GM23338 (cell line): ENCODE measurements around the gene EDA.

ENCODE experiments used
- CREB1 ChIP-seq: fragments of 250-450 bp; sonication (Bioruptor Pico); IDR thresholded peaks from 2 replicates; pipeline ENCODE4 v1.5.0; 2020; ENCODE audit warnings: low read depth, mild to moderate bottlenecking, moderate library complexity
- CTCF ChIP-seq, 2 experiments: fragments of 200-600 bp in 1 of 2; sonication (generic) in 1 of 2; conservative IDR thresholded peaks; 2 replicates each; pipeline versions ENCODE4 v1.5.1 to v1.6.1; 2016 to 2017; ENCODE audit warnings: antibody characterized with exemption in 2 of 2, low read depth in 2 of 2, mild to moderate bottlenecking in 2 of 2, moderate library complexity in 1 of 2
- ETS1 ChIP-seq: IDR thresholded peaks from 2 replicates; pipeline ENCODE4 v1.6.1; 2016; ENCODE audit warnings: antibody characterized with exemption
- EZH2 ChIP-seq: fragments of 200-600 bp; sonication (generic); IDR thresholded peaks from one replicate; pipeline ENCODE4 v1.8.0; 2017; ENCODE audit warnings: antibody characterized with exemption, mild to moderate bottlenecking, low read depth; ENCODE audit not compliant: unreplicated experiment
- EZH2phosphoT487 ChIP-seq: fragments of 200-600 bp; sonication (generic); IDR thresholded peaks from one replicate; pipeline ENCODE4 v1.8.1; 2018; ENCODE audit warnings: antibody characterized with exemption; ENCODE audit not compliant: unreplicated experiment
- JUNB ChIP-seq: IDR thresholded peaks from one replicate; pipeline ENCODE4 v1.6.1; 2016; ENCODE audit warnings: antibody characterized with exemption; ENCODE audit not compliant: unreplicated experiment
- NANOG ChIP-seq: IDR thresholded peaks from 2 replicates; pipeline ENCODE4 v1.6.1; 2016; ENCODE audit warnings: antibody characterized with exemption, borderline replicate concordance
- POLR2AphosphoS5 ChIP-seq: IDR thresholded peaks from 2 replicates; pipeline ENCODE4 v1.6.1; 2016; ENCODE audit warnings: antibody characterized with exemption, low read depth
- REST ChIP-seq: IDR thresholded peaks from one replicate; pipeline ENCODE4 v1.6.1; 2018; ENCODE audit warnings: antibody characterized with exemption; ENCODE audit not compliant: unreplicated experiment
- STAT1 ChIP-seq: IDR thresholded peaks from one replicate; pipeline ENCODE4 v1.6.1; 2016; ENCODE audit warnings: antibody characterized with exemption; ENCODE audit not compliant: unreplicated experiment
- ZNF331 ChIP-seq: fragments of 250-450 bp; sonication (Bioruptor Pico); IDR thresholded peaks from 2 replicates; pipeline ENCODE4 v1.5.0; 2020; ENCODE audit warnings: low read depth, mild to moderate bottlenecking, moderate library complexity
- ZNF462 ChIP-seq: fragments of 250-450 bp; sonication (Bioruptor Pico); IDR thresholded peaks from 2 replicates; pipeline ENCODE4 v1.5.0; 2020; ENCODE audit warnings: mild to moderate bottlenecking, moderate library complexity

GRCh38 chrX:69906447-69906846 is 290.5 kb downstream of the EDA start:
- TF ChIP-seq CTCF (conservative IDR thresholded peaks at IDR 0.05; ENCODE audit: low read depth in 2 of 2) (no peak), POLR2AphosphoS5 (no peak), EZH2 (no peak), CREB1 (no peak), ETS1 (no peak), JUNB (no peak), ZNF462 (CRISPR knock-in tag) (no peak), REST (no peak), EZH2phosphoT487 (no peak), NANOG (no peak), ZNF331 (no peak), STAT1 (no peak)
